Measurements from ENCODE around the gene FKBP5. TPM values are rescaled to one million over a fixed set of nuclear protein-coding genes. Genes with fewer than 3 reads are reported as not detected.

Gene FKBP5
- total and polyA plus RNA-seq, 2 of the 4 experiments (the other 2 are of a cell fraction), result 6.8 to 7.0 TPM

DNA sequence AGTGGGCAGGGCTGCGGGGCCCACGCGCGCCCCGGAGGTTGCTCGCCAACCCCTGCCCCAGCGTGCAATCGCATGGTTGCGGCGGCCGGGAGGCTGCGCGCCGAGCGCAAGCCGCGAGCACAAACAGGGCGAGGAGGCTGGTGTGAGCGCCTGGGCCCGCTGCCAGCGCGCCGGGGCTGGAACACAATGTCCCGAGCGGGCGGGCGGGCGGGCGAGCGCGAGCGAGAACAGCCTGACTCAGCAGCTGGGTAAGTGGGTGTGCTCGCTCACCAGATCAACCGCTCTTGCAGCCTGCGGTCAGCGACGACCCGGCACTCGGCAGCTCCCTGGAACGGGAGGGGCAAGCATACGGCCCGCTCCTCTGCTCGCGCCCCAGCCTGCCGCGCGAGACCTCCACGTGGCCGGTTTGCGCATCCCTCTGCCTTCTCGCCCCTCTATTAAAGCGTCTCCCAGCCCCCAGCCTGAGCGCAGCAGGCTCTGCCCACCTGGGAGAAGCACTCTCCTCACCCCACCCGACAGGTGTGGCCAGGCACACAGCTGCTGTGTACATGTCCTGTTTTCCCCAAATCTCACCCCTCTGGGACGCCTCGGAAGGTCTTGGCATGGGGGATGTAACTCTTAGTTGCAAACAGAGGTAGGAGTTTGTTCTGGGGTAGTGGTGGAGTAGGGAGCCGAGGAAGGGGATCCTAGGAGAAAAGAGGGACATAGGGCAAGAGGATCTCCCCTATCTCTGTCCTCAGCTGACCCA, 39.4 kb upstream of the FKBP5 start (continued):
- TF ChIP-seq, protein P1, sequence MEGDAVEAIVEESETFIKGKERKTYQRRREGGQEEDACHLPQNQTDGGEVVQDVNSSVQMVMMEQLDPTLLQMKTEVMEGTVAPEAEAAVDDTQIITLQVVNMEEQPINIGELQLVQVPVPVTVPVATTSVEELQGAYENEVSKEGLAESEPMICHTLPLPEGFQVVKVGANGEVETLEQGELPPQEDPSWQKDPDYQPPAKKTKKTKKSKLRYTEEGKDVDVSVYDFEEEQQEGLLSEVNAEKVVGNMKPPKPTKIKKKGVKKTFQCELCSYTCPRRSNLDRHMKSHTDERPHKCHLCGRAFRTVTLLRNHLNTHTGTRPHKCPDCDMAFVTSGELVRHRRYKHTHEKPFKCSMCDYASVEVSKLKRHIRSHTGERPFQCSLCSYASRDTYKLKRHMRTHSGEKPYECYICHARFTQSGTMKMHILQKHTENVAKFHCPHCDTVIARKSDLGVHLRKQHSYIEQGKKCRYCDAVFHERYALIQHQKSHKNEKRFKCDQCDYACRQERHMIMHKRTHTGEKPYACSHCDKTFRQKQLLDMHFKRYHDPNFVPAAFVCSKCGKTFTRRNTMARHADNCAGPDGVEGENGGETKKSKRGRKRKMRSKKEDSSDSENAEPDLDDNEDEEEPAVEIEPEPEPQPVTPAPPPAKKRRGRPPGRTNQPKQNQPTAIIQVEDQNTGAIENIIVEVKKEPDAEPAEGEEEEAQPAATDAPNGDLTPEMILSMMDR (conservative IDR thresholded peaks at IDR 0.05; ENCODE audit: low read depth, low read length), result no peak
- no peak for TF ChIP-seq RCOR1 (IDR thresholded peaks at IDR 0.05; ENCODE audit: insufficient replicate concordance, low read length)
